Endothelial cell (in vitro differentiated cells): ENCODE data around the gene SIGLEC10. TPM values are rescaled to one million over a fixed set of nuclear protein-coding genes. Genes with fewer than 3 reads are reported as not detected.

ENCODE experiments used
- DNase-seq: peaks from one replicate; pipeline ENCODE4 v3.0.0; 2021; ENCODE audit warnings: low spot score
- H3K27ac Mint-ChIP-seq: one replicate; pipeline ENCODE4 v1.8.0; 2021; ENCODE audit warnings: mixed read lengths, inconsistent platforms; ENCODE audit not compliant: unreplicated experiment
- H3K27me3 Mint-ChIP-seq: one replicate; pipeline ENCODE4 v1.8.0; 2021; ENCODE audit warnings: mild to moderate bottlenecking, moderate library complexity, mixed read lengths, inconsistent platforms; ENCODE audit not compliant: unreplicated experiment
- H3K36me3 Mint-ChIP-seq: one replicate; pipeline ENCODE4 v1.8.0; 2021; ENCODE audit warnings: mild to moderate bottlenecking, low read depth, mixed read lengths, inconsistent platforms; ENCODE audit not compliant: unreplicated experiment
- H3K4me1 Mint-ChIP-seq: one replicate; pipeline ENCODE4 v1.8.0; 2021; ENCODE audit warnings: mild to moderate bottlenecking, mixed read lengths, inconsistent platforms; ENCODE audit not compliant: unreplicated experiment
- H3K4me3 Mint-ChIP-seq: one replicate; pipeline ENCODE4 v1.8.0; 2021; ENCODE audit warnings: mild to moderate bottlenecking, mixed read lengths, inconsistent platforms; ENCODE audit not compliant: unreplicated experiment
- H3K9me3 Mint-ChIP-seq: one replicate; pipeline ENCODE4 v1.8.0; 2021; ENCODE audit warnings: mixed read lengths, inconsistent platforms; ENCODE audit not compliant: unreplicated experiment
- total RNA-seq: library from RNA; stranded (reverse); fragmentation: NEBNext Ultra II Directional; extraction: Animal tissue kit (Norgen Biotek cat#: 25700); gene quantifications from one replicate; pipeline ENCODE4 v1.2.1, GENCODE V29; 2021; ENCODE audit not compliant: unreplicated experiment
- TF ChIP-seq, protein P1 (sequence below): fragments of 200-600 bp; sonication (generic); IDR thresholded peaks from one replicate; pipeline ENCODE4 v1.5.0; 2021; ENCODE audit warnings: antibody characterized with exemption; ENCODE audit not compliant: unreplicated experiment

SIGLEC10 gene
- total RNA-seq, 1 donor from 2014 or later, result not detected

DNA sequence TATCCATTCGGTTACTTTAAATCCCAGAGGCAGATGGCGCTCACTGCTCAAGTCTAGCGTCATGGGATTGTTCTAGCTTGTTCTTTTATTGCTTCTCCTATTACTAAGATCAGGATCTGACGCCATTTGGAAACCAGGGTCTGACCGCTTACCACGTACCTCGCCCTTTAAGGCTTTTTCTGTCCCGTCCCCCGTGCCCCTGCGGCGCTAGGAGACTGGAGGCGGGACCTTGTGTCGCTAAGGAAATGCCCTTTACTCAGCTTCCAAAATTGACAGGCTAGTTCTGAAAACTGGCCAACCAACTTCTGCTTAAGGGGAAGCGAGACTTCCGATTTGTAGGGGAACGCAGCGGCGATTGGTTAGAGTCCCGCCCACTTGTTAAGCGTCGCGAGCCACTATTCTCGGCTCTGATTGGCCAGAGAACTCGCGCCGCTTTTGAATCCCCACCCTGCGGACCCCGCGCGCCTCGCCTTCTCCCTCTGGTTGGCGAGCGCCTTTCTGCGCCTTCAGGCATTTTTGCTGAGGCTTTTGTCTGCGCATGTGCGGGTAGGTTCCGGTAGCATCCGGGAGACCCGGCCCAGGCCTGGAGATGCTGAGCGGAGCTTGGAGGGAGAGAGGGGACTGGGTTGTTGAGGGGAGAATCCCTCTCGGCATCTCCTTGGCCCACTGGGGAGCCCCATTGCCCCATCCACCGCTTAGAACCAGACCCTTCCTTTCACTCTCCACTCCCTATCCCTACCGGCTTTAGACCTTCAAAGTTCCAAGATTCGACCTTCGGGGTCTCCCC is 23.2 kb downstream of the SIGLEC10 start:
- Mint-ChIP-seq H3K4me1 (no peaks in the 10 kb centered on the region), H3K9me3 (no peaks in the 10 kb centered on the region), H3K27me3 (peaks cover 6% of the 10 kb centered on the region), H3K27ac (peak overlapping the region; percentile 76), H3K4me3 (peak overlapping the region; percentile 80), H3K36me3 (no peaks in the 10 kb centered on the region)
- DNase-seq, result peak; percentile 77
- TF ChIP-seq, protein P1, sequence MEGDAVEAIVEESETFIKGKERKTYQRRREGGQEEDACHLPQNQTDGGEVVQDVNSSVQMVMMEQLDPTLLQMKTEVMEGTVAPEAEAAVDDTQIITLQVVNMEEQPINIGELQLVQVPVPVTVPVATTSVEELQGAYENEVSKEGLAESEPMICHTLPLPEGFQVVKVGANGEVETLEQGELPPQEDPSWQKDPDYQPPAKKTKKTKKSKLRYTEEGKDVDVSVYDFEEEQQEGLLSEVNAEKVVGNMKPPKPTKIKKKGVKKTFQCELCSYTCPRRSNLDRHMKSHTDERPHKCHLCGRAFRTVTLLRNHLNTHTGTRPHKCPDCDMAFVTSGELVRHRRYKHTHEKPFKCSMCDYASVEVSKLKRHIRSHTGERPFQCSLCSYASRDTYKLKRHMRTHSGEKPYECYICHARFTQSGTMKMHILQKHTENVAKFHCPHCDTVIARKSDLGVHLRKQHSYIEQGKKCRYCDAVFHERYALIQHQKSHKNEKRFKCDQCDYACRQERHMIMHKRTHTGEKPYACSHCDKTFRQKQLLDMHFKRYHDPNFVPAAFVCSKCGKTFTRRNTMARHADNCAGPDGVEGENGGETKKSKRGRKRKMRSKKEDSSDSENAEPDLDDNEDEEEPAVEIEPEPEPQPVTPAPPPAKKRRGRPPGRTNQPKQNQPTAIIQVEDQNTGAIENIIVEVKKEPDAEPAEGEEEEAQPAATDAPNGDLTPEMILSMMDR, result no peak

DNA sequence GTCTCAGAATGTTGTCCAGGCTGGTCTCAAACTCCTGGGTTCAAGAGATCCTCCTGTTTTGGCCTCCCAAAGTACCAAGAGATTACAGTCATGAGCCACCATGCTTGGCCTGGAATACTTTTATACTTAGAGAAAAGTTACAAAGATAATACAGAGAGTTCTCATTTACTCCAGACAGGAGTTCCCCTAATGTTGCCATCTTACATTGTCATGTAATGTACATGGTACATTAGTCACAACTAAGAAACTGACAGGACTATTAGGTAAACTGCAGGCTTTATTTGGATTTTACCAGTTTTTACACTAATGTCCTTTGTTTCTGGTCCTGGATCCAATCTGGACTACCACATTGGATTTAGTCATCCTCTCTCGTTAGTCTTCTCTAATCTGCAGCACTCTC is 24.7 kb downstream of the SIGLEC10 start:
- H3K36me3 Mint-ChIP-seq, result no peaks in the 10 kb centered on the region
- peaks cover 6% of the 10 kb centered on the region for H3K27me3 Mint-ChIP-seq
- no peaks in the 10 kb centered on the region for H3K4me1 Mint-ChIP-seq
- TF ChIP-seq, protein P1, result no peak
- no peaks in the 10 kb centered on the region for H3K9me3 Mint-ChIP-seq
- H3K4me3 Mint-ChIP-seq, result no peak overlapping the region
- DNase-seq, result no peak
- H3K27ac Mint-ChIP-seq, result no peak overlapping the region

DNA sequence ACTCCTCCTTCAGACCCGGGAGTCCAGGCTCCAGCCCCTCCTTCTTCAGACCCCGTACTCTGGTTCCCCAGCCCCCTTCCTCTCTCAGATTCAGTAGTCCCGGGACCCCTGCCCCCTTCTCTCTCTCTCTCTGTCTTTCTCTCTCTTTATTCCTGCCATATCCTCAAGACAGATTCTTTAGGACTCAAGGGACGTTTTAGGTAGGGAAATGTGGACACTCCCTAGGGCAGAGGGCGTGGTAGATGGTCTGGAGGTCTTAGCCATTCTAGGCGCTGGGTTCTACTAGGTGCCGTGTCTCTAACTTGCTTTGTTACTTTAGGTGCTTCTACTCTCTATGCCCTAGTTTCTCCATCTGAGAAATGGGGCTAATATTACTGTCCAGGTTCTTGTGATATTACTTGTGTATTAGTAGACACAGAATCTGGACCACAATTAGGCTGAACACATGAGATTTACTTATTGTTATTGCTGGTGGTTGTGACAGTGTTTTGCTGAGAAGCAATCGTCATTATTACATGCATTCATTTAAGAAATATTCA is 26.3 kb downstream of the SIGLEC10 start:
- TF ChIP-seq, protein P1, result no peak
- Mint-ChIP-seq H3K27ac (no peak overlapping the region), H3K4me1 (no peaks in the 10 kb centered on the region), H3K9me3 (no peaks in the 10 kb centered on the region), H3K4me3 (no peak overlapping the region), H3K36me3 (no peaks in the 10 kb centered on the region), H3K27me3 (peaks cover 6% of the 10 kb centered on the region)
- DNase-seq, result no peak

DNA sequence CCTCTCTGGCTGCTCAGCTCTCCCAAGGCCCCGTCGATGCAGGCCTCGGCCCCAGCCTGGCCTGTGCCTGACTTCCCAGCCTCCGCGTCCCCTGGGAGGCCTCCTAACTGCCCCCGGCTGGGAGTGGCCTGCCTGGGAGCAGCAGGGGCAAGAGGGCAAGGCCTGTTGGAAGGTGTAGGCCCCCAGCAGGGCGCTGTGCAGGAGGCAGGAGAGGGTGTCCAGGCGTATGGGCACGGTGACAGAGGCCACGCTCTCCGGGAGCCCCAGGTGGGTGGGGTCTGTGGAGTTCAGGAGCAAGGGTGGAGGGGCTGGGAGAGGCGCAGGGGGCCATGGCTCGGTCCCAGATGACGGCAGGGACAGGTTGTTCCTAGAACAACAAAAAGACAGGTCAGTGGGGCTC is 28.3 kb downstream of the SIGLEC10 start:
- Mint-ChIP-seq H3K4me3 (no peak overlapping the region), H3K4me1 (no peaks in the 10 kb centered on the region), H3K36me3 (no peaks in the 10 kb centered on the region), H3K9me3 (no peaks in the 10 kb centered on the region), H3K27ac (no peak overlapping the region), H3K27me3 (peaks cover 6% of the 10 kb centered on the region)
- no peak for DNase-seq
- TF ChIP-seq, protein P1, result no peak

DNA sequence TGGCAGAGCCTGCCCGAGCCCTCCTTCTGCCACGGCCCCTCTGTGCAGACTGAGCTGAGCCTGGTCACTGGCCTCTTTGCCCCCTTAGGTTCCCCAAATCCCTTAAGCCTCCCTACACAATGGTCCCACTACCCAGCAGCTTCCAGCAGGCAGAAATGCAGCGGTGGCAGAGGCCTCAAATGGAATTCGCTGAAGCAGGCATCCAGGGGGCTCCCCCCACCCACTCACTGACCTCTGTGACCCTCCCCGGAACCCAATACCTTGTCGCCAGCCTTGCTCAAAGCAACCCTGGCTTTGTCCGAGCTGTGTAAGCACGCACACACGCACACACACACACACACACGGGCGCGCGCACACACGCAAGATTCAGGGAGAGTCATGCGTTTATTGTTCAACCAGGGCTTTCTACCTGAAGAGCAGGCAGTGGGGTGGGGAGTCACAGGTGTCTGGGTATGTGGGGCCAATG is 29.5 kb downstream of the SIGLEC10 start, which contains the start of gene LIM2:
TSS of gene LIM2 (minus strand) at position 51 of the 466 bp plus-strand sequence. CDS start 531 bp downstream, outside the sequence.
- peak within 1 kb of the TSS; percentile 51 for H3K4me3 Mint-ChIP-seq
- H3K36me3 Mint-ChIP-seq, result no peaks in the 10 kb centered on the region
- H3K9me3 Mint-ChIP-seq, result no peaks in the 10 kb centered on the region
- peaks cover 6% of the 10 kb centered on the region for H3K27me3 Mint-ChIP-seq
- DNase-seq, result no peak
- no peaks in the 10 kb centered on the region for H3K4me1 Mint-ChIP-seq
- no peak within 1 kb of the TSS for H3K27ac Mint-ChIP-seq
- TF ChIP-seq, protein P1, result no peak
